ENCODE data around the gene IRF2BPL. TPM values are rescaled to one million over a fixed set of nuclear protein-coding genes. Genes with fewer than 3 reads are reported as not detected.
"Not testable (repeated sequence)": the region's sequence is repeated elsewhere in the genome, so short reads cannot be mapped to it uniquely, and the experiment has no call there.

The IRF2BPL gene
- polyA plus RNA-seq, 3 donors, result 50.3 to 62.4 (median 52.7) TPM

GRCh38 chr14:77024171-77024691 is 4.3 kb downstream of the IRF2BPL start:
- DNase-seq (ENCODE audit: extremely low read depth in 1 of 11, low read depth in 9 of 11, low spot score in 4 of 11), result no peak

GRCh38 chr14:77023001-77023996 is 5.2 kb downstream of the IRF2BPL start:
- DNase-seq (ENCODE audit: extremely low read depth in 1 of 11, low read depth in 9 of 11, low spot score in 4 of 11), result no peak

GRCh38 chr14:77022236-77022852 is 6.2 kb downstream of the IRF2BPL start:
- DNase-seq (ENCODE audit: extremely low read depth in 1 of 11, low read depth in 9 of 11, low spot score in 4 of 11), result no peak

- DNase-seq (ENCODE audit: extremely low read depth in 1 of 11, low read depth in 9 of 11, low spot score in 4 of 11), result not testable (repeated sequence)
Measured at GRCh38 chr14:77021424-77021823, 7.1 kb downstream of the IRF2BPL start.

- DNase-seq (ENCODE audit: extremely low read depth in 1 of 11, low read depth in 9 of 11, low spot score in 4 of 11), result no peak
Measured at GRCh38 chr14:77018785-77019184, 9.7 kb downstream of the IRF2BPL start.

- no peak for DNase-seq (ENCODE audit: extremely low read depth in 1 of 11, low read depth in 9 of 11, low spot score in 4 of 11)
Measured at GRCh38 chr14:77017666-77018065, 10.8 kb downstream of the IRF2BPL start.

- DNase-seq (ENCODE audit: extremely low read depth in 1 of 11, low read depth in 9 of 11, low spot score in 4 of 11), result no peak
Measured at GRCh38 chr14:77014734-77015133, 13.8 kb downstream of the IRF2BPL start.

GRCh38 chr14:77014004-77014604 is 14.4 kb downstream of the IRF2BPL start:
- peak in 5 of 11 donors; percentile 77 to 93 (median 89) for DNase-seq (ENCODE audit: extremely low read depth in 1 of 11, low read depth in 9 of 11, low spot score in 4 of 11)

GRCh38 chr14:77012193-77012765 is 16.2 kb downstream of the IRF2BPL start:
- DNase-seq (ENCODE audit: extremely low read depth in 1 of 11, low read depth in 9 of 11, low spot score in 4 of 11), result no peak

- DNase-seq (ENCODE audit: extremely low read depth in 1 of 11, low read depth in 9 of 11, low spot score in 4 of 11), result no peak
Measured at GRCh38 chr14:77011245-77011644, 17.3 kb downstream of the IRF2BPL start.

GRCh38 chr14:77009014-77009413 is 19.5 kb downstream of the IRF2BPL start:
- no peak for DNase-seq (ENCODE audit: extremely low read depth in 1 of 11, low read depth in 9 of 11, low spot score in 4 of 11)

GRCh38 chr14:77008541-77008940 is 20.0 kb downstream of the IRF2BPL start:
- no peak for DNase-seq (ENCODE audit: extremely low read depth in 1 of 11, low read depth in 9 of 11, low spot score in 4 of 11)

GRCh38 chr14:77007975-77008421 is 20.5 kb downstream of the IRF2BPL start:
- DNase-seq (ENCODE audit: extremely low read depth in 1 of 11, low read depth in 9 of 11, low spot score in 4 of 11), result no peak

- no peak for DNase-seq (ENCODE audit: extremely low read depth in 1 of 11, low read depth in 9 of 11, low spot score in 4 of 11)
Measured at GRCh38 chr14:77007183-77007974, 21.1 kb downstream of the IRF2BPL start.

- no peak for DNase-seq (ENCODE audit: extremely low read depth in 1 of 11, low read depth in 9 of 11, low spot score in 4 of 11)
Measured at GRCh38 chr14:77006132-77006531, 22.4 kb downstream of the IRF2BPL start.

GRCh38 chr14:77005559-77005958 is 22.9 kb downstream of the IRF2BPL start:
- DNase-seq (ENCODE audit: extremely low read depth in 1 of 11, low read depth in 9 of 11, low spot score in 4 of 11), result no peak

- DNase-seq (ENCODE audit: extremely low read depth in 1 of 11, low read depth in 9 of 11, low spot score in 4 of 11), result no peak
Measured at GRCh38 chr14:77004711-77005460, 23.6 kb downstream of the IRF2BPL start.
